NCI-H1417 treated with DMSO at 0.1 percent for 48 hours (cell line): Measurements from ENCODE around the gene TGFBR2.

ENCODE experiments used
- DNase-seq: peaks from one replicate; lab custom pipeline; 2025; lab: John Stamatoyannopoulos, UW

The TGFBR2 gene

GRCh38 chr3:30602946-30603345, 3.5 kb upstream of the TGFBR2 start:
- no peak for DNase-seq

GRCh38 chr3:30604093-30604492, 2.3 kb upstream of the TGFBR2 start:
- no peak for DNase-seq

- no peak for DNase-seq
Observed at GRCh38 chr3:30604558-30604957, 1.8 kb upstream of the TGFBR2 start.

GRCh38 chr3:30605005-30605404, 1.4 kb upstream of the TGFBR2 start:
- DNase-seq = no peak

GRCh38 chr3:30605706-30606300, 598 bp upstream of the TGFBR2 start:
- no peak for DNase-seq

GRCh38 chr3:30607032-30607833, 832 bp downstream of the TGFBR2 start:
- no peak for DNase-seq

GRCh38 chr3:30608598-30608947, 2.2 kb downstream of the TGFBR2 start:
- DNase-seq = no peak

- no peak for DNase-seq
Observed at GRCh38 chr3:30609930-30610701, 3.7 kb downstream of the TGFBR2 start.

- no peak for DNase-seq
Observed at GRCh38 chr3:30610702-30611368, 4.4 kb downstream of the TGFBR2 start.

GRCh38 chr3:30611613-30612436, 5.4 kb downstream of the TGFBR2 start:
- no peak for DNase-seq

GRCh38 chr3:30612437-30613132, 6.2 kb downstream of the TGFBR2 start:
- DNase-seq = no peak

GRCh38 chr3:30613133-30613825, 6.9 kb downstream of the TGFBR2 start:
- no peak for DNase-seq

GRCh38 chr3:30614373-30614772, 8.0 kb downstream of the TGFBR2 start:
- DNase-seq = no peak

GRCh38 chr3:30614943-30615342, 8.5 kb downstream of the TGFBR2 start:
- no peak for DNase-seq

- no peak for DNase-seq
Observed at GRCh38 chr3:30615615-30616346, 9.4 kb downstream of the TGFBR2 start.

GRCh38 chr3:30616347-30617027, 10.1 kb downstream of the TGFBR2 start:
- no peak for DNase-seq

- no peak for DNase-seq
Observed at GRCh38 chr3:30617069-30617468, 10.7 kb downstream of the TGFBR2 start.

GRCh38 chr3:30617653-30618052, 11.3 kb downstream of the TGFBR2 start:
- no peak for DNase-seq

GRCh38 chr3:30618526-30618925, 12.1 kb downstream of the TGFBR2 start:
- DNase-seq = no peak
